HL-60/S4 treated with phorbol 12-myristate 13-acetate at 8.2 ng/mL for 4 days and 3 days (cell line): Measurements from ENCODE around the gene RNF39.

Experiments used
- in situ Hi-C: fragments of 300-500 bp; cut with MboI; formaldehyde crosslinking; loops from 2 replicates; pipeline ENCODE4 v1.15.0; 2022; ENCODE audit warnings: low sequenced_read_pairs

RNF39 gene

DNA sequence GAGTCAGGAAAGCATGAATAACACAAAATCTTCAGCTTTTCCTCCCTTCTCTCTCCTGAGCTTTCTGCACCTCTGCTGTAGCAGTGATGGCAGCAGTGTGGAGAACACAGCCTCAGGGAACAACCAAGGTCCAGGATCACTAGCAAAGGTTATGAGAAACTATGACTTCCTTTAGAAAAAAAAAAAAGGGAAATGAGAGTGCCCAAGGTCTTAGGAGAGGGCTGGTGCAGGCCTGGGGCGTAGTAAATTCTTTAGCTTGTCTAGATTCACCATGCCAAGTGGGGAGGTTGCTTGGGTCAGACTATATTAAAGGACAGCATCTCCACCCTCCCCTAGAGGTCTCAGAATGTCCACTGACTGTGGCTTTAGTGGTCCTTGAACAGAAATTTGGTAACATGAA, 54.9 kb downstream of the RNF39 start:
- in situ Hi-C loops, result no loop called here
